ENCODE measurements around the gene PTPRB. TPM values are rescaled to one million over a fixed set of nuclear protein-coding genes. Genes with fewer than 3 reads are reported as not detected.

The PTPRB gene
- total and polyA plus RNA-seq, 2 experiments from 2014 or later = 0.36 to 1.7 TPM

- no peaks in the 10 kb centered on the region for H3K9me3 ChIP-seq (ENCODE audit: low read depth)
- no peak overlapping the region for H3K4me2 ChIP-seq
- WGBS (ENCODE audit: low lambda C conversion rate, missing lambda C conversion rate) = 65% methylated on average over 5 of the region's 5 CpGs
- H3K4me3 ChIP-seq = no peak overlapping the region
- H3K36me3 ChIP-seq (replicated peaks; ENCODE audit: insufficient read depth, low read depth) = no peaks in the 10 kb centered on the region
- H3K27me3 ChIP-seq = peaks cover 14% of the 10 kb centered on the region
- no peaks in the 10 kb centered on the region for H3K9me2 ChIP-seq (replicated peaks; ENCODE audit: insufficient read depth)
- H3K27ac ChIP-seq = no peak overlapping the region
- no peaks in the 10 kb centered on the region for H3K4me1 ChIP-seq (ENCODE audit: insufficient read depth)
- H2AFZ ChIP-seq = no peak overlapping the region
- H3K79me2 ChIP-seq = no peaks in the 10 kb centered on the region
- no peak for DNase-seq (ENCODE audit: low spot score)
- TF ChIP-seq EZH2 (IDR thresholded peaks at IDR 0.05; ENCODE audit: borderline replicate concordance) (no peak), CTCF (IDR thresholded peaks at IDR 0.05; ENCODE audit: poor library complexity) (no peak), EZH2phosphoT487 (IDR thresholded peaks at IDR 0.05; ENCODE audit: low read depth, severe bottlenecking, unreplicated experiment) (no peak)
- H4K20me1 ChIP-seq (ENCODE audit: insufficient read depth, poor library complexity, severe bottlenecking) = no peaks in the 10 kb centered on the region
Observed at GRCh38 chr12:70615174-70615866, 21.9 kb downstream of the PTPRB start.

GRCh38 chr12:70609739-70610491 lies 27.3 kb downstream of the PTPRB start:
- TF ChIP-seq EZH2 (IDR thresholded peaks at IDR 0.05; ENCODE audit: borderline replicate concordance) (no peak), CTCF (IDR thresholded peaks at IDR 0.05; ENCODE audit: poor library complexity) (no peak), EZH2phosphoT487 (IDR thresholded peaks at IDR 0.05; ENCODE audit: low read depth, severe bottlenecking, unreplicated experiment) (no peak)
- peak; percentile 45 for DNase-seq (ENCODE audit: low spot score)
- peaks cover 8% of the 10 kb centered on the region for H3K4me1 ChIP-seq (ENCODE audit: insufficient read depth)
- no peaks in the 10 kb centered on the region for H3K36me3 ChIP-seq (replicated peaks; ENCODE audit: insufficient read depth, low read depth)
- no peaks in the 10 kb centered on the region for H3K9me2 ChIP-seq (replicated peaks; ENCODE audit: insufficient read depth)
- peaks cover 35% of the 10 kb centered on the region for H3K27me3 ChIP-seq
- no peaks in the 10 kb centered on the region for H3K9me3 ChIP-seq (ENCODE audit: low read depth)
- no peaks in the 10 kb centered on the region for H4K20me1 ChIP-seq (ENCODE audit: insufficient read depth, poor library complexity, severe bottlenecking)
- H3K4me3 ChIP-seq = peak overlapping the region; percentile 72
- H2AFZ ChIP-seq = peak overlapping the region; percentile 80
- WGBS (ENCODE audit: low lambda C conversion rate, missing lambda C conversion rate) = 1% methylated on average over 27 of the region's 63 CpGs
- peak overlapping the region; percentile 96 for H3K4me2 ChIP-seq
- H3K79me2 ChIP-seq = no peaks in the 10 kb centered on the region
- no peak overlapping the region for H3K27ac ChIP-seq

GRCh38 chr12:70609203-70609602 lies 28.0 kb downstream of the PTPRB start:
- Histone ChIP-seq H3K27me3 (peaks cover 33% of the 10 kb centered on the region), H3K79me2 (no peaks in the 10 kb centered on the region), H3K4me1 (ENCODE audit: insufficient read depth) (peaks cover 8% of the 10 kb centered on the region), H3K4me3 (peak overlapping the region; percentile 72), H3K9me2 (replicated peaks; ENCODE audit: insufficient read depth) (no peaks in the 10 kb centered on the region), H3K27ac (no peak overlapping the region), H2AFZ (peak overlapping the region; percentile 80), H3K9me3 (ENCODE audit: low read depth) (no peaks in the 10 kb centered on the region), H4K20me1 (ENCODE audit: insufficient read depth, poor library complexity, severe bottlenecking) (no peaks in the 10 kb centered on the region), H3K36me3 (replicated peaks; ENCODE audit: insufficient read depth, low read depth) (no peaks in the 10 kb centered on the region), H3K4me2 (peak overlapping the region; percentile 96)
- 84% methylated on average over 2 of the region's 2 CpGs for WGBS (ENCODE audit: low lambda C conversion rate, missing lambda C conversion rate)
- DNase-seq (ENCODE audit: low spot score) = peak; percentile 4
- TF ChIP-seq CTCF (IDR thresholded peaks at IDR 0.05; ENCODE audit: poor library complexity) (no peak), EZH2phosphoT487 (IDR thresholded peaks at IDR 0.05; ENCODE audit: low read depth, severe bottlenecking, unreplicated experiment) (no peak), EZH2 (IDR thresholded peaks at IDR 0.05; ENCODE audit: borderline replicate concordance) (no peak)

All from hepatocyte (in vitro differentiated cells).